GM12878 (cell line): ENCODE data around the gene SEL1L3.

ENCODE experiments used
- ATF2 ChIP-seq: IDR thresholded peaks from 2 replicates; pipeline ENCODE4 v1.6.1; 2012; ENCODE audit warnings: low read length, inconsistent platforms
- CTCF ChIP-seq, 3 experiments: IDR thresholded peaks in 2 of 3; conservative IDR thresholded peaks in 1 of 3; 2 replicates each; pipeline ENCODE4 v1.5.1; 2011; ENCODE audit warnings: low read depth in 3 of 3, low read length in 3 of 3, mild to moderate bottlenecking in 3 of 3, control low read depth in 2 of 3, moderate library complexity in 2 of 3, inconsistent platforms in 1 of 3, mixed read lengths in 1 of 3; ENCODE audit not compliant: control insufficient read depth in 2 of 3, insufficient read depth in 1 of 3; ENCODE audit errors: extremely low read depth in 1 of 3
- EZH2 ChIP-seq: IDR thresholded peaks from 2 replicates; pipeline ENCODE4 v1.6.1; 2012; ENCODE audit warnings: low read depth, mild to moderate bottlenecking, control low read depth, inconsistent platforms, low read length, borderline replicate concordance; ENCODE audit not compliant: control insufficient read depth
- MXI1 ChIP-seq: fragments of 150-350 bp; IDR thresholded peaks from 2 replicates; pipeline ENCODE4 v1.6.1; 2011; ENCODE audit warnings: low read depth, mild to moderate bottlenecking, inconsistent platforms, low read length, improper control_type of control experiment
- SIN3A ChIP-seq: IDR thresholded peaks from 2 replicates; pipeline ENCODE4 v1.6.1; 2012; ENCODE audit warnings: low read depth, low read length, improper control_type of control experiment
- ZBTB4 ChIP-seq: fragments of 450-650 bp; formaldehyde crosslinking; IDR thresholded peaks from 2 replicates; pipeline ENCODE4 v1.4.0; 2022; ENCODE audit warnings: mild to moderate bottlenecking, moderate library complexity

- TF ChIP-seq MXI1 = no peak
- TF ChIP-seq ATF2 = no peak
- no peak for TF ChIP-seq EZH2
- no peak for TF ChIP-seq CTCF (IDR thresholded peaks at IDR 0.05 in 2 of 3, conservative IDR thresholded peaks at IDR 0.05 in 1 of 3; ENCODE audit: control insufficient read depth in 2 of 3, extremely low read depth in 1 of 3, insufficient read depth in 1 of 3, low read depth in 3 of 3, low read length in 3 of 3)
- TF ChIP-seq ZBTB4 (CRISPR knock-in tag) = no peak
- TF ChIP-seq SIN3A = no peak
These were observed 807 bp downstream of the SEL1L3 start for GRCh38 chr4:25861951-25862410.
